OCI-LY7 (cell line): ENCODE measurements around the gene FAM114A1.

Experiments
- CTCF ChIP-seq: fragments of 200-600 bp; sonication (generic); conservative IDR thresholded peaks from 2 replicates; pipeline ENCODE4 v1.5.1; 2014; ENCODE audit warnings: mild to moderate bottlenecking, antibody characterized with exemption, low read length, moderate library complexity, mixed read lengths
- EZH2phosphoT487 ChIP-seq: fragments of 200-600 bp; sonication (generic); IDR thresholded peaks from 2 replicates; pipeline ENCODE4 v1.6.1; 2018; ENCODE audit warnings: low read depth, borderline replicate concordance, mild to moderate bottlenecking, mixed run types, antibody characterized with exemption, low read length, moderate library complexity, mixed read lengths

DNA sequence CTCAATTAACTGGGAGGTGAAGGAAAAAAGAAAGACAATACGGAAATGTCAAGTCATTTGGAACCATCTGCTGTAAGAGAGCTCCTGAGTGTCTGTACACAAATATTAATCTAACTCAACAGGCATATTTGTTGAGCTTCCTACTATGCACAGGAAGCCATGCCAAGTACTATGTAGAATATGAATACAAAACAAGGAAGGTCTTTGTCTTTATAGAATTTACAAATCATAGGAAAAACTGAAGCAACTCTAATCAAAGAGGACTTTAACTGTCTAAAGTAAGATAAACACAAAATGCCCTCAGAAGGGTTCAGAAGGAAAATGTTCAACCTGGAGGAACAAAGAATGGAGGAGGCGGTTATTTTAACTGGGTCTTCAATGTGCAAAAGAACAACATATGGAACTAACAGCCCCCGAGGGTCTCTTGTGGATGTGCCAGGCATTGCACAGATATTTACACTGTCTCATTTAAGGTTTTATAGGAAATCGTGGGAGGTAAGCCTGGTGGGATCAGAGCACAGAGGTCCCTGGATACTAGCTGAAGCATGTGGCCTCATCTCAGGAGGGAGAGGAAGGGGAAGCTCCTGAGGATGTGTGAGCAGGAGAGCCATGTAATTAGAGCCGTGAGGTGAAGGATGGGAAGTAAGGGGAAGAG lies 5.8 kb downstream of the FAM114A1 start:
- TF ChIP-seq CTCF: peak; percentile 73
- TF ChIP-seq EZH2phosphoT487: no peak
